ENCODE results near the gene HOXB9. TPM values are rescaled to one million over a fixed set of nuclear protein-coding genes. Genes with fewer than 3 reads are reported as not detected.
A peak's percentile ranks its signal among the peaks of the same experiment; 100 is the strongest.

The HOXB9 gene
- total RNA-seq, 1 experiment from 2014 or later, result 65.9 TPM

- BruUV-seq (replicated peaks), result no TSS peak
- intact Hi-C loops (cut with micrococcal nuclease; ENCODE audit: unreplicated experiment), result no loop called here
- peak; percentile 89 for ATAC-seq
- peak overlapping the region; percentile 74 to 76 for H3K4me3 ChIP-seq (ENCODE audit: low read depth in 2 of 2, low read length in 2 of 2)
- no peak for DNase-seq (ENCODE audit: low read depth, low spot score)
- no peaks in the 10 kb centered on the region for H3K9me3 ChIP-seq (ENCODE audit: control insufficient read depth, insufficient read depth, low read depth, low read length)
- TF ChIP-seq TCF7L2 (IDR thresholded peaks at IDR 0.05; ENCODE audit: low read depth, low read length) (peak; percentile 95), SIN3A (IDR thresholded peaks at IDR 0.05; ENCODE audit: borderline replicate concordance, insufficient read depth, low read depth, low read length) (peak; percentile 72; the same call in 1 of the 2 replicates), POLR2AphosphoS5 (IDR thresholded peaks at IDR 0.05; ENCODE audit: low read depth, low read length) (peak; percentile 45), CTCF (IDR thresholded peaks at IDR 0.05) (no peak), REST (IDR thresholded peaks at IDR 0.05; ENCODE audit: insufficient read depth in 1 of 2, low read depth in 2 of 2, low read length in 1 of 2) (0 out of 4 replicates have a peak, but pooled peaks of 1 of the 2 experiments have one; percentile 16)
- POLR2A ChIA-PET, result interaction anchor here (0.7 kb wide), 1 partner anchor 39 kb away, joined by 6 read pairs; no protein-coding TSS in a partner anchor
- H3K4me1 ChIP-seq (ENCODE audit: control insufficient read depth, insufficient read depth, low read length), result peaks cover 25% of the 10 kb centered on the region
- CTCF ChIA-PET, result interaction anchor here (0.9 kb wide), 1 partner anchor 34 kb away, joined by 5 read pairs; no protein-coding TSS in a partner anchor
- H3K27me3 ChIP-seq (ENCODE audit: control insufficient read depth, insufficient read depth, low read length), result no peaks in the 10 kb centered on the region
- H3K36me3 ChIP-seq (ENCODE audit: control insufficient read depth, insufficient read depth, low read length), result peaks cover 9% of the 10 kb centered on the region; the same call in 1 of the 2 replicates
- H3K27ac ChIP-seq (ENCODE audit: low read length), result peak overlapping the region; percentile 99
- in situ Hi-C loops (cut with HindIII; ENCODE audit: low pct_unique_long_range_greater_than_20kb, low sequenced_read_pairs), result no loop called here
Measured at GRCh38 chr17:48646183-48647102, 20.3 kb upstream of the HOXB9 start.

- TF ChIP-seq TCF7L2 (IDR thresholded peaks at IDR 0.05; ENCODE audit: low read depth, low read length) (no peak), CTCF (IDR thresholded peaks at IDR 0.05) (no peak), SIN3A (IDR thresholded peaks at IDR 0.05; ENCODE audit: borderline replicate concordance, insufficient read depth, low read depth, low read length) (no peak)
- H3K27me3 ChIP-seq (ENCODE audit: control insufficient read depth, insufficient read depth, low read length), result no peaks in the 10 kb centered on the region
- no TSS peak for BruUV-seq (replicated peaks)
- peak overlapping the region; percentile 74 to 76 for H3K4me3 ChIP-seq (ENCODE audit: low read depth in 2 of 2, low read length in 2 of 2)
- H3K4me1 ChIP-seq (ENCODE audit: control insufficient read depth, insufficient read depth, low read length), result peaks cover 25% of the 10 kb centered on the region
- peaks cover 9% of the 10 kb centered on the region; the same call in 1 of the 2 replicates for H3K36me3 ChIP-seq (ENCODE audit: control insufficient read depth, insufficient read depth, low read length)
- ChIA-PET POLR2A (no interaction called here), CTCF (interaction anchor here (0.9 kb wide), 1 partner anchor 33 kb away, joined by 5 read pairs; no protein-coding TSS in a partner anchor)
- in situ Hi-C loops (cut with HindIII; ENCODE audit: low pct_unique_long_range_greater_than_20kb, low sequenced_read_pairs) (no loop called here), intact Hi-C loops (cut with micrococcal nuclease; ENCODE audit: unreplicated experiment) (no loop called here)
- DNase-seq (ENCODE audit: low read depth, low spot score), result no peak
- ATAC-seq, result no peak
- no peaks in the 10 kb centered on the region for H3K9me3 ChIP-seq (ENCODE audit: control insufficient read depth, insufficient read depth, low read depth, low read length)
- H3K27ac ChIP-seq (ENCODE audit: low read length), result peak overlapping the region; percentile 99
Measured at GRCh38 chr17:48645639-48646182, 19.6 kb upstream of the HOXB9 start.

All from Panc1 (cell line).